Rectal smooth muscle tissue (tissue), 1 donor: Measurements from ENCODE around the gene KANSL1.
"Not testable (repeated sequence)": the region's sequence is repeated elsewhere in the genome, so short reads cannot be mapped to it uniquely, and the experiment has no call there.

ENCODE experiments used
- H3K27ac ChIP-seq: one replicate; pipeline ENCODE4 v1.7.0; 2013; ENCODE audit warnings: low read depth, low read length, inconsistent platforms
- H3K27me3 ChIP-seq: one replicate; pipeline ENCODE4 v1.7.0; 2013; ENCODE audit warnings: low read length; ENCODE audit not compliant: control insufficient read depth, insufficient read depth
- H3K36me3 ChIP-seq: one replicate; pipeline ENCODE4 v1.7.0; 2013; ENCODE audit warnings: low read length; ENCODE audit not compliant: control insufficient read depth, insufficient read depth
- H3K4me1 ChIP-seq: one replicate; pipeline ENCODE4 v1.7.0; 2013; ENCODE audit warnings: low read length; ENCODE audit not compliant: control insufficient read depth, insufficient read depth
- H3K4me3 ChIP-seq: one replicate; pipeline ENCODE4 v1.7.0; 2013; ENCODE audit warnings: low read length
- H3K9ac ChIP-seq: one replicate; pipeline ENCODE4 v1.7.0; 2013; ENCODE audit warnings: low read length

The KANSL1 gene

DNA sequence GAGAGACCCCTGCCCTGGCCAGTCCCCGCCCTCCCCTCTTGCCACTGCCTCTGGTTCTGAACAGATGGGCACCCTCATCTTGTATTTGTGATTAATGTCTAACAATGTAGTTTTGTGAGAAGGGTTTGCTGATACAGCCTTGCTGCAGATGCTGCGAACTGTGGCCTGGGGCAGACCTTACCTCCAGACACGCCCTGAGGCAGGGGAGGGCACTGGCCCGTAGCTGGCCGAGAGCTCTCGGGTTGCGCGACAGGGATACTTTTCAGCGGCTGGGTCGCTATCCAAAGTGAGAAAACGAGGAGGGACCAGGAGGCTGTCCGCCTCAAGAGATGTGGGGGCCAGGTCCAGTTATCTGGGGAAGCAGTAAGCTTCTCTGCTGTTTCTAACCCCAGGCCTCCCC, 172.2 kb downstream of the KANSL1 start:
- Histone ChIP-seq H3K9ac (no peak overlapping the region), H3K36me3 (peaks cover 3% of the 10 kb centered on the region), H3K27me3 (no peaks in the 10 kb centered on the region), H3K27ac (no peak overlapping the region), H3K4me1 (no peaks in the 10 kb centered on the region), H3K4me3 (no peak overlapping the region)

DNA sequence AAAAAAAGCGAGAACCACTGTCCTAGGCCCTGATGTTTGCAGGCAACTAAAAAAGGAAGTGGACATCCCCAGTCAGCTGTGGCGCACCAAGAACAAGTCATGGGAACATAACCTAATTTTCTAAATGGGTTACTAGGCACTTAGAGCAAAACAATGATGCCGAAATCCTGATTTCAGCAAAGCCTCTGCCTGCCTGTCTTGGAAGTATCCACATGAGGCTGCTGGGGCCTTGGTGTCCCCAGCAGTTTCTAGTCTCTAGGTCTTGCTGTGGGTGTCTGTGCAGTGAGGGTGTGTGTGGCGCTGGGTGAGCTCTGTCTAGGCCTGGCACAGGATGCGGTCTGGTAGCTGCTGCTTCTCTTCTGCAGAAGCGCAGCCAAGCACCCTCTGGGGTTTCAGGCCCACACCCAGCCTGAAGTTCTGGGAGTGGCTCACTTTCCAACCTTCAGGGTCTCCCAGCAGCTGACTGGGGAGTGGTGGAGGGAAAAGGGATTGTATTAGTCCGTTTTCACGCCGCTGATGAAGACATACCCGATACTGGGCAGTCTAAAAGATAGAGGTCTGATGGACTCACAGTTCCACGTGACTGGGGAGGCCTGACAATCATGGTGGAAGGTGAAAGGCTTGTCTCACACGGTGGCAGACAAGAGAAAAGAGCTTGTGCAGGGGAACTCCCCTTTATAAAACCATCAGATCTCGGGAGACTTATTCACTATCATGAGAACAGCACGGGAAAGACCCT, 173.0 kb downstream of the KANSL1 start:
- no peak overlapping the region for H3K27ac ChIP-seq
- H3K4me1 ChIP-seq = no peaks in the 10 kb centered on the region
- H3K9ac ChIP-seq = no peak overlapping the region
- no peaks in the 10 kb centered on the region for H3K27me3 ChIP-seq
- H3K36me3 ChIP-seq = peaks cover 3% of the 10 kb centered on the region
- H3K4me3 ChIP-seq = no peak overlapping the region

GRCh38 chr17:46019408-46019925, 173.8 kb downstream of the KANSL1 start:
- not testable (repeated sequence) for H3K4me3 ChIP-seq, H3K9ac ChIP-seq, H3K4me1 ChIP-seq, H3K36me3 ChIP-seq, H3K27ac ChIP-seq, H3K27me3 ChIP-seq

GRCh38 chr17:46013502-46014165, 179.6 kb downstream of the KANSL1 start:
- H3K4me1 ChIP-seq = no peaks in the 10 kb centered on the region
- no peaks in the 10 kb centered on the region for H3K36me3 ChIP-seq
- H3K27me3 ChIP-seq = no peaks in the 10 kb centered on the region
- H3K9ac ChIP-seq = no peak overlapping the region
- no peak overlapping the region for H3K4me3 ChIP-seq
- no peak overlapping the region for H3K27ac ChIP-seq

DNA sequence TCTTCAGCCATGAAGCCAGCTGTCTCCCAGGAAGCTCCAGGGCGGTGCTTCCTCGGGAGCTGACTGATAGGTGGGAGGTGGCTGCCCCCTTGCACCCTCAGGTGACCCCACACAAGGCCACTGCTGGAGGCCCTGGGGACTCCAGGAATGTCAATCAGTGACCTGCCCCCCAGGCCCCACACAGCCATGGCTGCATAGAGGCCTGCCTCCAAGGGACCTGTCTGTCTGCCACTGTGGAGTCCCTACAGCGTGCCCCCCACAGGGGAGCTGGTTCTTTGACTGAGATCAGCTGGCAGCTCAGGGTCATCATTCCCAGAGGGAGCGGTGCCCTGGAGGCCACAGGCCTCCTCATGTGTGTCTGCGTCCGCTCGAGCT, 180.1 kb downstream of the KANSL1 start:
- Histone ChIP-seq H3K27me3 (no peaks in the 10 kb centered on the region), H3K9ac (no peak overlapping the region), H3K4me1 (no peaks in the 10 kb centered on the region), H3K27ac (no peak overlapping the region), H3K36me3 (no peaks in the 10 kb centered on the region), H3K4me3 (no peak overlapping the region)

GRCh38 chr17:46012506-46013079, 180.6 kb downstream of the KANSL1 start:
- H3K36me3 ChIP-seq = no peaks in the 10 kb centered on the region
- H3K27ac ChIP-seq = no peak overlapping the region

DNA sequence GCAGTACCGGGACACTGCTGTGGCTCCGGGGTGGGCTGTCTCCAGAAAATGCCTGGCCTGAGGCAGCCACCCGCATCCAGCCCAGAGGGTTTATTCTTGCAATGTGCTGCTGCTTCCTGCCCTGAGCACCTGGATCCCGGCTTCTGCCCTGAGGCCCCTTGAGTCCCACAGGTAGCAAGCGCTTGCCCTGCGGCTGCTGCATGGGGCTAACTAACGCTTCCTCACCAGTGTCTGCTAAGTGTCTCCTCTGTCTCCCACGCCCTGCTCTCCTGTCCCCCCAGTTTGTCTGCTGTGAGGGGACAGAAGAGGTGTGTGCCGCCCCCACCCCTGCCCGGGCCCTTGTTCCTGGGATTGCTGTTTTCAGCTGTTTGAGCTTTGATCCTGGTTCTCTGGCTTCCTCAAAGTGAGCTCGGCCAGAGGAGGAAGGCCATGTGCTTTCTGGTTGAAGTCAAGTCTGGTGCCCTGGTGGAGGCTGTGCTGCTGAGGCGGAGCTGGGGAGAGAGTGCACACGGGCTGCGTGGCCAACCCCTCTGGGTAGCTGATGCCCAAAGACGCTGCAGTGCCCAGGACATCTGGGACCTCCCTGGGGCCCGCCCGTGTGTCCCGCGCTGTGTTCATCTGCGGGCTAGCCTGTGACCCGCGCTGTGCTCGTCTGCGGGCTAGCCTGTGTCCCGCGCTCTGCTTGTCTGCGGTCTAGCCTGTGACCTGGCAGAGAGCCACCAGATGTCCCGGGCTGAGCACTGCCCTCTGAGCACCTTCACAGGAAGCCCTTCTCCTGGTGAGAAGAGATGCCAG, 181.3 kb downstream of the KANSL1 start:
- Histone ChIP-seq H3K36me3 (no peaks in the 10 kb centered on the region), H3K27me3 (no peaks in the 10 kb centered on the region), H3K4me3 (no peak overlapping the region), H3K9ac (no peak overlapping the region), H3K4me1 (no peaks in the 10 kb centered on the region), H3K27ac (no peak overlapping the region)

More at GRCh38 chr17:46012506-46013079, 180.6 kb downstream of the KANSL1 start:
- Histone ChIP-seq H3K27me3 (no peaks in the 10 kb centered on the region), H3K9ac (no peak overlapping the region), H3K4me3 (no peak overlapping the region), H3K4me1 (no peaks in the 10 kb centered on the region)

DNA sequence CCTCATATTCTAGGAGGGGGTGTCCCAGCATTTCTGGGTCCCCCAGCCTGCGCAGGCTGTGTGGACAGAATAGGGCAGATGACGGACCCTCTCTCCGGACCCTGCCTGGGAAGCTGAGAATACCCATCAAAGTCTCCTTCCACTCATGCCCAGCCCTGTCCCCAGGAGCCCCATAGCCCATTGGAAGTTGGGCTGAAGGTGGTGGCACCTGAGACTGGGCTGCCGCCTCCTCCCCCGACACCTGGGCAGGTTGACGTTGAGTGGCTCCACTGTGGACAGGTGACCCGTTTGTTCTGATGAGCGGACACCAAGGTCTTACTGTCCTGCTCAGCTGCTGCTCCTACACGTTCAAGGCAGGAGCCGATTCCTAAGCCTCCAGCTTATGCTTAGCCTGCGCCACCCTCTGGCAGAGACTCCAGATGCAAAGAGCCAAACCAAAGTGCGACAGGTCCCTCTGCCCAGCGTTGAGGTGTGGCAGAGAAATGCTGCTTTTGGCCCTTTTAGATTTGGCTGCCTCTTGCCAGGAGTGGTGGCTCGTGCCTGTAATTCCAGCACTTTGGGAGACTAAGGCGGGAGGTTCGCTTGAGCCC, 182.5 kb downstream of the KANSL1 start:
- Histone ChIP-seq H3K27ac (no peak overlapping the region), H3K36me3 (no peaks in the 10 kb centered on the region), H3K4me3 (no peak overlapping the region), H3K9ac (no peak overlapping the region), H3K4me1 (no peaks in the 10 kb centered on the region), H3K27me3 (no peaks in the 10 kb centered on the region)

- Histone ChIP-seq H3K27ac (no peak overlapping the region), H3K4me1 (no peaks in the 10 kb centered on the region), H3K9ac (no peak overlapping the region), H3K27me3 (no peaks in the 10 kb centered on the region), H3K36me3 (no peaks in the 10 kb centered on the region), H3K4me3 (no peak overlapping the region)
Observed at GRCh38 chr17:46009681-46010596, 183.3 kb downstream of the KANSL1 start.

DNA sequence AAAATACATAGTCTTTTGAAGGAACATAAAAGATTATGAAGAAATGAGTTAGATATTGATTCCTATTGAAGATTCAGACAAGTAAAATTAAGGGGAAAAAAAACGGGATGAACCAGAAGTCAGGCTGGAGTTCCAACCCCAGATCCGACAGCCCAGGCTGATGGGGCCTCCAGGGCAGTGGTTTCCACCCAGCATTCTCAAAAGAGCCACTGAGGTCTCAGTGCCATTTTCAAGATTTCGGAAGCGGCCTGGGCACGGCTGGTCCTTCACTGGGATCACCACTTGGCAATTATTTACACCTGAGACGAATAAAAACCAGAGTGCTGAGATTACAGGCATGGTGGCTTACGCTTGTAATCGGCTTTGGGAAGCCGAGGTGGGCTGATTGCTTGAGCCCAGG, 184.6 kb downstream of the KANSL1 start:
- Histone ChIP-seq H3K4me1 (peaks cover 5% of the 10 kb centered on the region), H3K27ac (no peak overlapping the region), H3K9ac (no peak overlapping the region), H3K36me3 (no peaks in the 10 kb centered on the region), H3K27me3 (no peaks in the 10 kb centered on the region), H3K4me3 (no peak overlapping the region)

DNA sequence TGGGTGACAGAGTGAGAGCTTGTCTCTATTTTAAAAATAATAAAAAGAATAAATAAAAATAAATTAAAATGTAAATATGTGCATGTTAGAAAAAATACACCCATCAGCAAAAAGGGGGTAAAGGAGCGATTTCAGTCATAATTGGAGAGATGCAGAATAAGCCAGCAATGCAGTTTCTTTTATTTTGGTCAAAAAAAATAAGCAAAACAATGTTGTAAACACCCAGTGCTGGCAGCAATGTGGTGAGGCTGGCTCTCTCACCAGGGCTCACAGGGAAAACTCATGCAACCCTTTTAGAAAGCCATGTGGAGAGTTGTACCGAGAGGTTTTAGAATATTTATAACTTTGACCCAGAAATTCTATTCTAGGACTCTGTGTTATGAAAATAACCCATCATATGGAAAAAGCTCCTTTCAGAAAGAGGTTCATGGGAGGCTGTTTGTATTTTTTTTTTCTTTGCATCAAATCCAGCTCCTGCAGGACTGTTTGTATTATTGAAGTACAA, 185.7 kb downstream of the KANSL1 start:
- Histone ChIP-seq H3K9ac (no peak overlapping the region), H3K36me3 (no peaks in the 10 kb centered on the region), H3K27ac (no peak overlapping the region), H3K4me1 (peaks cover 5% of the 10 kb centered on the region), H3K27me3 (no peaks in the 10 kb centered on the region), H3K4me3 (no peak overlapping the region)
